Mucosa of gallbladder (tissue), 1 donor: Measurements from ENCODE around the gene NR4A1. TPM values are rescaled to one million over a fixed set of nuclear protein-coding genes. Genes with fewer than 3 reads are reported as not detected.
"Not testable (repeated sequence)": the region's sequence is repeated elsewhere in the genome, so short reads cannot be mapped to it uniquely, and the experiment has no call there.

Experiments used
- DNase-seq: peaks from one replicate; pipeline ENCODE4 v3.0.0-alpha.2; 2020; ENCODE audit warnings: low spot score
- total RNA-seq: library from RNA; stranded (reverse); gene quantifications from one replicate; pipeline ENCODE4 v1.2.1, GENCODE V29; 2021
- donor health status: DM: no; HTN: no; CAD: no.

Gene NR4A1
- total RNA-seq, 1 donor from 2014 or later, result 131 TPM

- no peak for DNase-seq
These were observed 45.9 kb downstream of the NR4A1 start for GRCh38 chr12:52097045-52097666.

- DNase-seq, result not testable (repeated sequence)
These were observed 53.3 kb downstream of the NR4A1 start for GRCh38 chr12:52104431-52105089.

Other genes starting within 250 kb of the NR4A1 start
- gene FIGNL2, start 202.7 kb upstream of the NR4A1 start, total RNA-seq, result 0.75 TPM
- not detected for gene ANKRD33, start 163.3 kb upstream of the NR4A1 start, total RNA-seq
- 37.1 TPM for gene ACVRL1, start 143.9 kb upstream of the NR4A1 start, total RNA-seq
- 49.8 TPM for gene ACVR1B, start 99.7 kb upstream of the NR4A1 start, total RNA-seq
- 23.9 TPM for gene TAMALIN, start 44.5 kb upstream of the NR4A1 start, total RNA-seq
- 38.6 TPM for gene ATG101, start 18.5 kb downstream of the NR4A1 start, total RNA-seq
- gene SMIM41, start 28.3 kb downstream of the NR4A1 start, total RNA-seq, result 0.46 TPM
- gene KRT80, start 140.6 kb downstream of the NR4A1 start, total RNA-seq, result 15.5 TPM
- gene KRT7, start 181.8 kb downstream of the NR4A1 start, total RNA-seq, result 335 TPM
- gene KRT86, start 223.2 kb downstream of the NR4A1 start, total RNA-seq, result 1.1 TPM
- gene KRT81, start 240.1 kb downstream of the NR4A1 start, total RNA-seq, result 0.55 TPM